Skeletal muscle tissue (tissue), 4 donors: Measurements from ENCODE around the gene INTS6. TPM values are rescaled to one million over a fixed set of nuclear protein-coding genes. Genes with fewer than 3 reads are reported as not detected.

ENCODE experiments used
- H3K27ac ChIP-seq: one replicate; pipeline ENCODE4 v1.7.0; 2013; ENCODE audit warnings: mild to moderate bottlenecking, low read depth, low read length, inconsistent platforms
- H3K27me3 ChIP-seq, 3 donors: one replicate each; pipeline ENCODE4 v1.7.0; 2013; ENCODE audit warnings: low read length in 3 of 3; ENCODE audit not compliant: control insufficient read depth in 3 of 3, insufficient read depth in 3 of 3
- H3K36me3 ChIP-seq, 3 donors: one replicate each; pipeline ENCODE4 v1.7.0; 2013; ENCODE audit warnings: low read length in 3 of 3; ENCODE audit not compliant: control insufficient read depth in 3 of 3, insufficient read depth in 3 of 3
- H3K4me1 ChIP-seq, 3 donors: one replicate each; pipeline ENCODE4 v1.7.0; 2013; ENCODE audit warnings: low read length in 3 of 3, mild to moderate bottlenecking in 3 of 3; ENCODE audit not compliant: control insufficient read depth in 3 of 3, insufficient read depth in 3 of 3
- H3K4me3 ChIP-seq, 3 donors: one replicate each; pipeline ENCODE4 v1.7.0; 2013; ENCODE audit warnings: low read length in 3 of 3
- H3K9ac ChIP-seq, 3 donors: one replicate each; pipeline ENCODE4 v1.7.0; 2013; ENCODE audit warnings: low read length in 3 of 3, mild to moderate bottlenecking in 3 of 3, moderate library complexity in 2 of 3, low read depth in 1 of 3
- H3K9me3 ChIP-seq, 3 donors: one replicate each; pipeline ENCODE4 v1.7.0; 2013; ENCODE audit warnings: low read length in 3 of 3; ENCODE audit not compliant: control insufficient read depth in 3 of 3
- total RNA-seq: library from RNA; depleted of rRNA; stranded (reverse); fragments of >200 nt; gene quantifications from one replicate; pipeline ENCODE4 v1.2.3, GENCODE V29; 2014
- donor health status: Osteomylitis.

INTS6 gene
- total RNA-seq, 1 donor from 2014 or later = 20.4 TPM

DNA sequence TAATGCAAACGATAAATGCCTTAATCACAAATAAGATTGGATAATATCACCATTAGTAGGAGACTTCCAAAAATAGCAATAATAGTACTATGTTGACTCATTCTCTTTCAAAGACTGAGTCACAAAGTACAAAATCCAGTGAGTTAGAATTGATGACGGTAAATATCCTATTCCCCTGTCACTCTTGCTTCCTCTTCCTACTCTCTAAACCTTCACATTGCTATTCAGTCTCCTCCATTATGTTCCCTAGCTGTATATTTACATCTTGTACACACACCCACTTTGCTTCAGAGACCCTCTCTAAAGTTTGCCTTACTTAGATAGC is 26.3 kb upstream of the INTS6 start:
- no peaks in the 10 kb centered on the region for H3K27me3 ChIP-seq
- no peak overlapping the region for H3K4me3 ChIP-seq
- no peak overlapping the region for H3K9ac ChIP-seq
- H3K9me3 ChIP-seq = no peaks in the 10 kb centered on the region
- H3K4me1 ChIP-seq = no peaks in the 10 kb centered on the region
- no peak overlapping the region for H3K27ac ChIP-seq
- H3K36me3 ChIP-seq = no peaks in the 10 kb centered on the region

DNA sequence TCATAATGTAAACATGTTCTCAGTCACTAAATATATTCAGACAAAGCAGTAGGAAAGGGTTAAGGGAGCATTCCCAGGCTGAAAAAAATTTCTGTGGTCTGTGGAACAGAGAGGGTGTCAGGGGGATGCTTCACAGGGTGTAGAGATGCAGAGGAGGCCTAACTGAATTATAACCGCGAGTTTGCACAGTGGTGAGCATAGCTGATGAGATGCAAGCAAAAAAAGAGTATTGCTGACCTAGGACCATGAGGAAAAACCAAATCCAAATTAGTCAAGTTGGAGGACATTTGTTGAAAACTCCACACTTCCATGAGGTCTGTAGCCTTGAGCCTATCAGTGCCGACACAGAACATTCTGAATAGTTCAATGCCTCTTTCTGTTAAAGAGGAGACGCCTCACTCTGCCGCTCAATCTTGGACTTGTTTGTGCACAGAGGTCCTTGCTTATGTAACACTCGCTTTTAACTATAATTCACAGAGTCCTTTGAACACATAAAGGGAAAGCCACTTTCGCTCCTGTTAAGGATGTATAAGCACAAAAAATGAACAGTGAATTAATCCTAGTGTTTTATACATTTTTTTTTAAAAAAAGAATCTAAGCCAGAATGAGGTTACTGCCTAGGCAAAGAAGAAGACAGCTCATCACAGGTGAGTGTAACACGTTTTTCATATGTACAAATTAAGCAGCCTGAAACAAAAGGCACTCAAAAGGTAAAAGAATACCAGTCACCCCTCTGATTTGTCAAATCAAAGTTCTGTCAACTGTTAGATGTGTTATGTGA is 25.8 kb upstream of the INTS6 start:
- Histone ChIP-seq H3K9ac (no peak overlapping the region), H3K27ac (no peak overlapping the region), H3K4me3 (no peak overlapping the region), H3K27me3 (no peaks in the 10 kb centered on the region), H3K36me3 (no peaks in the 10 kb centered on the region), H3K4me1 (no peaks in the 10 kb centered on the region), H3K9me3 (no peaks in the 10 kb centered on the region)

DNA sequence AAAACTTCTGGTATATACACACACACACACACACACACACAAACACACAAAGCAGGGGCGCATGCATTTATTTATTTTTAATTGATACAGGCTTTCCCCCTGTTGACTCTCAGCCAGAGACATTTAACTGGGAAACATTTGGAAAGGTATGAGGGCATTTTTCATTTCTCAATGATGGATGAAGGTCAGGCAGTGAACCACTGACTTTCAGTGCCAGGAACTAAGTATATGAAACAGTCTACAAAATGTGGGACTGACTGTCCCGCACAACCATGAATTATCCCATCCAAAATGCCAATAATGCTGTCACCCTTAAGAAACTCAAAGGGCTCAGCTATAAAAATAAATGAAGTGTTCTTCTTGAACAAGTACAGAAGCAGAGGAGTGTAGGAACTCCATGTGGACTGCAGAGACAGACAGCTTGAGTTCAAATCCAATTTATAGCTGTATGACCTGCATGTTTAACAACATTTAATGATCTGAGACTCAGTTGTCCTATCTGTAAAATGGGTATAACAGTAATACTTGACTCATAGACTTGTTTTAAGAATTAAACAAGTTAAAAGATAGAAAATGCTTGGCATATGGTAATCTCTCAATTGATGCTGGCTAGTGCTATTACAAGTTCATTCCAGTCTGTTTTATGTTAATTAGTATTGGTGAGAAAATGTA is 25.0 kb upstream of the INTS6 start:
- Histone ChIP-seq H3K36me3 (no peaks in the 10 kb centered on the region), H3K27ac (no peak overlapping the region), H3K9me3 (no peaks in the 10 kb centered on the region), H3K4me3 (no peak overlapping the region), H3K4me1 (no peaks in the 10 kb centered on the region), H3K27me3 (no peaks in the 10 kb centered on the region), H3K9ac (no peak overlapping the region)

DNA sequence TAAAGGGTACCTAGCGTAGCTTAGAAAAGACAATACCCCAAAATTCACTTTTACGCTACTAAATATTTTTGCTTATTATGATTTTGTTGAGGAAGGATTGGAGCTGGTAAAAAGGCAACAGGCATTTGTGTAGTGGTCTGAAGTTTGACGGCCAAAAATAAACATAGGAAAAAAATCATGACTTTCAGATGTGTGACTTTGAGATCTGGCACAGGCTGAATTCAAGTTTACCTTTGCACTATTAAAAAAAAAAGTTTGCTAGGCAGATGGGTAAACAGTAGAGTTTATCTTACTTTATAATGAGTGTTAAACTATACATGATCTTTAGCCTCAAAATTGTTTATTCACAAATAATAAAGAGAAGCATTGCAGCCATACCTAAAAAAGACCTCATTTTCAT is 24.3 kb upstream of the INTS6 start:
- H3K27me3 ChIP-seq = no peaks in the 10 kb centered on the region
- H3K4me3 ChIP-seq = no peak overlapping the region
- H3K36me3 ChIP-seq = no peaks in the 10 kb centered on the region
- H3K27ac ChIP-seq = no peak overlapping the region
- H3K4me1 ChIP-seq = no peaks in the 10 kb centered on the region
- no peak overlapping the region for H3K9ac ChIP-seq
- H3K9me3 ChIP-seq = no peaks in the 10 kb centered on the region

DNA sequence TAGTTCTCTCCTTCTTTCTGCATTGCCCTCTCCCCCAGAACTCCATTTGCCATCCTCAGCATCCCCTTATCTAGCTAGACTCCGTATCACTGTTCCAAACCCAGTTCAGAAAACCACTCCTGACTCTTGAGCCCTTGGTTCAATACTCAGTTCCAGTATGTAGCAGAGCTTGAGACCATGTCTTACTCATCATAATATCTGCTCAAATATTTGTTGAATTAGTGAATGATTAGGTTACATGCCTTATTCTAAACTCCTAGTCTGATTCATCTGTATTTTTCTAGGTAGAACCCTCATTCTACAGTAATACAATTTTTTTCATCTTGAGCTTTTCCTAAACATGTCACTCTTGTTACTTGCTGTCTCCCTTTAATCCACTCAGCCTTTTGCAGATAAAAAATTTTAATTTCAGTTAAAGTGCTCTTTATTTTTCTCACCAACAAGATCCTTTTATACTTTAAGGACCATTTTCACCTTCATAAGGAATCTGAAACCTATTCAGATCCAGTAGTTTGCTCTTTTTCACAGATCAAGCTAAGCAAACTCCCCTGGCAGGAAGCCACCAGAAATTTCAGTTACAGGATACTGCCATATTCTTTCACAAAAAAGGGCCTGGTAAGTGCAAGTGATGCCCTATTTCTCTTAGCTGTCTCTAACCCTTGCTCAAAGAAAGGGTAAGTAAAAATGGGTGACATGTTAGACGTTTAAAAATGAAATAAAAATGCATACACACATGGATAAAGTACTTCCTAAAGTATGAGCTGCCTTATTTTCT is 23.1 kb upstream of the INTS6 start:
- H3K4me3 ChIP-seq = no peak overlapping the region
- no peaks in the 10 kb centered on the region for H3K4me1 ChIP-seq
- no peaks in the 10 kb centered on the region for H3K36me3 ChIP-seq
- no peaks in the 10 kb centered on the region for H3K9me3 ChIP-seq
- no peak overlapping the region for H3K27ac ChIP-seq
- H3K9ac ChIP-seq = no peak overlapping the region
- no peaks in the 10 kb centered on the region for H3K27me3 ChIP-seq

DNA sequence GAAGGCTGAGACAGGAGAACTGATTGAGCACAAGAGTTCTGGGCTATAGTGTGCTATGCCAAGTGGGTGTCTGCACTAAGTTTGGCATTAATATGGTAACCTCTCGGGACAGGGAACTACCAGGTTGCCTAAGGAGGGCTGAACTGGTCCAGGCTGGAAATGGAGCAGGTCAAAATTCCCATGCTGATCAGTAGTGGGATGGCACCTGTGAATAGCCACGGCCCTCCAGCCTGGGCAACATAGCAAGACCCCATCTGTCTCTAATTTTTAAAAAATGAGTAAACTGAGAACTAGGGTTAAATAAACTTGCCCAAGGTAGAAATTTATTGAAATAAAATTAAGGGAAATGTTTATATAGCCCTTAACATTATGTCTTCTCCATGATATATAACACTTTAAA is 17.0 kb upstream of the INTS6 start:
- Histone ChIP-seq H3K27ac (no peak overlapping the region), H3K4me1 (no peaks in the 10 kb centered on the region), H3K4me3 (no peak overlapping the region)

DNA sequence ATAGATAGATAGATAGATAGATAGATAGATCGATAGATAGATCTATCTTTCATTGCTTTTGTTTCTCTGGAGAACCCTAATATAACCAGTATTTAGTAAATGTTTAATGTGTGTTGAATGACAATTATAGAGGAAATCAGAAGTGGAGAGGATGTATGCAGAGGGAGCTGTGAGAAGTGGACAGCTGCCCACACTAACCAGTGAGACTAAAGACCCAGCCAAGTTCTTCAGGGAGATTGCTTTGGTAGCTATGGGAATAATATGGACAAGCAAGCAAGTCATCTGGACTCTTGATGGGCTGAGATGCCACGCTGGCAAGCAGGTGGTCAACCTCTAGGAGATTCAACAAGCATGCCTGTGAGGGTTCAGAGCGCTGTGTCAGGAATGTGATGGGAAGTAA is 14.9 kb upstream of the INTS6 start:
- H3K36me3 ChIP-seq = no peaks in the 10 kb centered on the region
- no peak overlapping the region for H3K27ac ChIP-seq
- no peaks in the 10 kb centered on the region for H3K4me1 ChIP-seq
- no peak overlapping the region for H3K4me3 ChIP-seq
- H3K9ac ChIP-seq = no peak overlapping the region
- H3K27me3 ChIP-seq = no peaks in the 10 kb centered on the region
- no peaks in the 10 kb centered on the region for H3K9me3 ChIP-seq

More for the DNA sequence above, 17.0 kb upstream of the INTS6 start:
- Histone ChIP-seq H3K9me3 (no peaks in the 10 kb centered on the region), H3K36me3 (no peaks in the 10 kb centered on the region), H3K9ac (no peak overlapping the region), H3K27me3 (no peaks in the 10 kb centered on the region)

DNA sequence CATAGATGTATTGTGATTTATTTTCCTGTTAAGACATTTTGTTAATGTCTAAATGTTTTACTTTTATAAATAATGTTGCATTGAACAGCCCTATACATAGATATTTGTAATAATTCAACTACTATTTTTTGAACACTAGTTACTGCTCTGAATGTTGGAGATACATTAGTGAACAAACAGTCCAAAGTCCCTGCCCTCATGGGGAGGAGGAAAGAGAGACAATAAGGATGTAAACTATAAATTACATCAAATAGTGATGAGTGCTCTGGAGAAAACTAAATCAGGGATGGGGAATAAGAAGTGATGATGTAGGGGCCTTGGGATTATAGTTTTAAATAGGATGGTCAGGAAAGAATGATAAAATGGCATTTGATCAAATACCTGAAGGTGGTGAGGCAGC is 12.3 kb upstream of the INTS6 start:
- no peaks in the 10 kb centered on the region for H3K27me3 ChIP-seq
- no peaks in the 10 kb centered on the region for H3K4me1 ChIP-seq
- no peaks in the 10 kb centered on the region for H3K9me3 ChIP-seq
- no peak overlapping the region for H3K9ac ChIP-seq
- no peaks in the 10 kb centered on the region for H3K36me3 ChIP-seq
- no peak overlapping the region for H3K27ac ChIP-seq
- H3K4me3 ChIP-seq = no peak overlapping the region

DNA sequence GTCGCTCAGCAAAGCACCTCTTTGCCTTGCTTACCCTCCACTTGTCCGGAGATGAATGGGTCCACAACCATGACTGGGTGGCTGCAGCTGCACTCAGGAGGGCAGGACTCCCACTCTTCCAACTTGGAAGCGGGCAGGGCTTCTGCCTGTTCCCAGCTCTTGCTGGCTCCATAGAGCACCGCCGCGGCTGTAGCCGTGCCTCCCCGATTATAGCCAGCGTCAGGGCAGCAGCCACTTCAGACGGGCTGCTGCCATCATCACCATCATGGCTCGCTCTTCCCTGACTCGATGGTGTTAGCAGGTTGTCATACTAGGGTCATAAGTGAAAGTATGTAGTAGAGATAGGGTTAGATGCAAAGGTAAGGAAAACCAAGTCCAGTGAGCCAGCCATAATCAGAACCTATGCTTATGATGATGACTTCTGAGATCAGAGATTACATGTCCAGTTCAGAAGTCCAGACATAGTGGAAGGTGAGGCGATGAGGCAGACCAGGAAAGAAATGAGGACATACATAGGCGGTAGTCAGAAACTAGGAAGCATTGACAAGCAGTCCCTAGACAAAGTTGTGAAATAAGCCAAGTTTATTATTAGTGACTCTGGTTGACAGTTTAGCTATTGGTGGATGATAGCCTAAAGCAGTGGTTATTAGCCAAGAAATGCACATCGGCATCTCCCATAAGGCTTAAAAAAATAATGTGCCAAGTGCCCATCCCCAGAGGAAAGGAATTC is 4.4 kb upstream of the INTS6 start:
- no peak overlapping the region for H3K27ac ChIP-seq
- no peak overlapping the region for H3K9ac ChIP-seq
- no peaks in the 10 kb centered on the region for H3K27me3 ChIP-seq
- H3K36me3 ChIP-seq = peaks cover 16 to 18% (median 17%) of the 10 kb centered on the region in 3 donors
- peaks cover 8 to 11% (median 10%) of the 10 kb centered on the region in 3 donors for H3K4me1 ChIP-seq
- H3K4me3 ChIP-seq = no peak overlapping the region
- H3K9me3 ChIP-seq = peaks cover 2 to 8% (median 4%) of the 10 kb centered on the region in 3 donors
